Transverse colon (tissue), 4 donors: ENCODE data around the gene PCNX2. TPM values are rescaled to one million over a fixed set of nuclear protein-coding genes. Genes with fewer than 3 reads are reported as not detected.

Experiments used
- DNase-seq: peaks from one replicate; pipeline ENCODE4 v3.0.0-alpha.2; 2019
- H3K27ac ChIP-seq, 4 donors: fragments of 200-600 bp; sonication (generic); 2 replicates each; pipeline ENCODE4 v1.5.1; 2016 to 2018; ENCODE audit warnings: inconsistent platforms in 4 of 4
- H3K27me3 ChIP-seq: fragments of 200-600 bp; sonication (generic); 2 replicates; pipeline ENCODE4 v1.5.1; 2017; ENCODE audit warnings: inconsistent platforms
- H3K36me3 ChIP-seq, 4 donors: fragments of 200-600 bp; sonication (generic); 2 replicates each; pipeline ENCODE4 v1.5.1; 2017 to 2019; ENCODE audit warnings: inconsistent platforms in 4 of 4
- H3K4me1 ChIP-seq, 4 donors: fragments of 200-600 bp; sonication (generic); 2 replicates each; pipeline ENCODE4 v1.5.1; 2017 to 2020; ENCODE audit warnings: inconsistent platforms in 4 of 4
- H3K4me3 ChIP-seq, 4 donors: fragments of 200-600 bp; sonication (generic); 1 replicate in 1 of 4; 2 replicates in 3 of 4; pipeline versions ENCODE4 v1.5.1 to v1.6.1; 2017 to 2019; ENCODE audit warnings: inconsistent platforms in 4 of 4
- H3K9me3 ChIP-seq, 2 donors: fragments of 200-600 bp; sonication (generic); 2 replicates each; pipeline ENCODE4 v1.5.1; 2017 to 2019; ENCODE audit warnings: inconsistent platforms in 2 of 2
- CTCF ChIP-seq, 5 experiments: fragments of 200-600 bp in 3 of 5; fragments of 450-650 bp in 2 of 5; sonication (generic) in 3 of 5; IDR thresholded peaks; 1 replicate in 2 of 5; 2 replicates in 3 of 5; pipeline ENCODE4 v1.5.1; 2016 to 2017; ENCODE audit warnings: antibody characterized with exemption in 5 of 5, inconsistent platforms in 3 of 5, mild to moderate bottlenecking in 2 of 5, moderate library complexity in 1 of 5
- EP300 ChIP-seq: sonication (generic); formaldehyde crosslinking; IDR thresholded peaks from one replicate; pipeline ENCODE4 v1.6.1; 2017; ENCODE audit warnings: antibody characterized with exemption, low read depth
- POLR2A ChIP-seq: fragments of 450-650 bp; IDR thresholded peaks from one replicate; pipeline ENCODE4 v1.6.1; 2016; ENCODE audit warnings: antibody characterized with exemption, mild to moderate bottlenecking, moderate library complexity
- POLR2AphosphoS5 ChIP-seq, 3 donors: sonication (generic); formaldehyde crosslinking; IDR thresholded peaks; one replicate each; pipeline ENCODE4 v1.6.1; 2016; ENCODE audit warnings: antibody characterized with exemption in 3 of 3
- WGBS, 2 donors: methylation state at CpG; one replicate each; pipeline ENCODE4 v1.1.5; 2018; ENCODE audit warnings: low coverage in 1 of 2; 5-methylcytosine and 5-hydroxymethylcytosine counted together
- in situ Hi-C, 4 donors: fragments of 200-750 bp; cut with MboI; loops; one replicate each; pipeline versions ENCODE4 v1.15.0 to v1.15.1; 2017; ENCODE audit warnings: low sequenced_read_pairs in 3 of 4, low pct_ligation_motif_present in 1 of 4, low pct_unique_long_range_greater_than_20kb in 1 of 4
- intact Hi-C: fragments of 100-400 bp; cut with DNase I; formaldehyde crosslinking; loops from one replicate; pipeline ENCODE4 v1.15.1; 2023; ENCODE audit warnings: low total_unique reads
- total RNA-seq, 4 donors: library from RNA; depleted of rRNA; stranded (reverse); fragments of >200 nt; gene quantifications; one replicate each; pipeline ENCODE4 v1.1.0, GENCODE V29; 2016

PCNX2 gene
- total RNA-seq, 4 donors from 2014 or later, result 6.8 to 518 (median 11.8) TPM

GRCh38 chr1:232999956-233000625 lies 295.4 kb downstream of the PCNX2 start:
- H3K9me3 ChIP-seq, result no peaks in the 10 kb centered on the region
- no peak for TF ChIP-seq CTCF (IDR thresholded peaks at IDR 0.05)
- no peak for TF ChIP-seq POLR2A
- no peak for TF ChIP-seq EP300
- no peak for TF ChIP-seq POLR2AphosphoS5 (IDR thresholded peaks at IDR 0.05)
- 98% methylated on average over 16 of the region's 16 CpGs; no CpG with 5 or more reads in 1 of the 2 donors for WGBS, 2 donors
- no peak overlapping the region for H3K4me3 ChIP-seq
- no peak for DNase-seq
- in situ Hi-C loops (no loop called here), intact Hi-C loops (no loop called here)
- no peaks in the 10 kb centered on the region for H3K36me3 ChIP-seq
- no peaks in the 10 kb centered on the region for H3K4me1 ChIP-seq
- H3K27me3 ChIP-seq, result no peaks in the 10 kb centered on the region
- H3K27ac ChIP-seq, result no peak overlapping the region

GRCh38 chr1:232998646-232999045 lies 296.9 kb downstream of the PCNX2 start:
- Histone ChIP-seq H3K4me3 (no peak overlapping the region), H3K27me3 (no peaks in the 10 kb centered on the region), H3K4me1 (no peaks in the 10 kb centered on the region), H3K9me3 (peaks cover 0 to under 1% of the 10 kb centered on the region in 2 donors), H3K27ac (no peak overlapping the region), H3K36me3 (no peaks in the 10 kb centered on the region)
- in situ Hi-C loops, result no loop called here
- WGBS, 2 donors, result 66 to 100% methylated on average over 3 of the region's 3 CpGs
- TF ChIP-seq POLR2AphosphoS5 (IDR thresholded peaks at IDR 0.05) (no peak), POLR2A (no peak), CTCF (IDR thresholded peaks at IDR 0.05) (no peak), EP300 (no peak)
- no peak for DNase-seq
- intact Hi-C loops, result no loop called here

- in situ Hi-C loops, result no loop called here
- 60 to 98% methylated on average over 1 to 15 of the region's 15 CpGs for WGBS, 2 donors
- DNase-seq, result no peak
These were observed 297.4 kb downstream of the PCNX2 start for GRCh38 chr1:232998138-232998537.

GRCh38 chr1:232996143-232996542 lies 299.4 kb downstream of the PCNX2 start:
- no peak for DNase-seq

More at GRCh38 chr1:232998138-232998537, 297.4 kb downstream of the PCNX2 start:
- intact Hi-C loops, result no loop called here
- TF ChIP-seq CTCF (IDR thresholded peaks at IDR 0.05), result no peak
- no peak for TF ChIP-seq EP300
- TF ChIP-seq POLR2A, result no peak
- no peak for TF ChIP-seq POLR2AphosphoS5 (IDR thresholded peaks at IDR 0.05)
- no peaks in the 10 kb centered on the region for H3K4me1 ChIP-seq
- H3K4me3 ChIP-seq, result no peak overlapping the region
- H3K9me3 ChIP-seq, result peaks cover 0 to 4% of the 10 kb centered on the region in 2 donors
- no peaks in the 10 kb centered on the region for H3K36me3 ChIP-seq
- no peak overlapping the region for H3K27ac ChIP-seq
- no peaks in the 10 kb centered on the region for H3K27me3 ChIP-seq

More at GRCh38 chr1:232996143-232996542, 299.4 kb downstream of the PCNX2 start:
- H3K36me3 ChIP-seq, result no peaks in the 10 kb centered on the region
- intact Hi-C loops, result no loop called here
- WGBS, 2 donors, result 90 to 93% methylated on average over 1 to 2 of the region's 2 CpGs
- no peaks in the 10 kb centered on the region for H3K27me3 ChIP-seq
- no peak for TF ChIP-seq POLR2AphosphoS5 (IDR thresholded peaks at IDR 0.05)
- TF ChIP-seq CTCF (IDR thresholded peaks at IDR 0.05), result no peak
- no peak for TF ChIP-seq POLR2A
- no peak for TF ChIP-seq EP300
- in situ Hi-C loops, result no loop called here
- H3K9me3 ChIP-seq, result peaks cover 0 to 4% of the 10 kb centered on the region in 2 donors
- no peaks in the 10 kb centered on the region for H3K4me1 ChIP-seq
- H3K27ac ChIP-seq, result no peak overlapping the region
- no peak overlapping the region for H3K4me3 ChIP-seq
